PFSK-1 (cell line): ENCODE results near the gene DNER.

Experiments
- FOXP2 ChIP-seq: optimal IDR thresholded peaks from 2 replicates; pipeline ENCODE3; 2011; ENCODE audit warnings: borderline replicate concordance, control low read depth, inconsistent platforms; ENCODE audit not compliant: insufficient read depth; ENCODE audit errors: extremely low read length, extremely low read depth
- POLR2AphosphoS5 ChIP-seq: IDR thresholded peaks from 2 replicates; pipeline ENCODE4 v1.6.1; 2012; ENCODE audit warnings: low read depth, mild to moderate bottlenecking, control low read depth, low read length, moderate library complexity
- REST ChIP-seq, 2 experiments: IDR thresholded peaks; 2 replicates each; pipeline versions ENCODE4 v1.6.1 to v1.8.0; 2011 to 2012; ENCODE audit warnings: low read depth in 2 of 2, low read length in 2 of 2, control low read depth in 1 of 2, inconsistent platforms in 1 of 2, mild to moderate bottlenecking in 1 of 2, moderate library complexity in 1 of 2; ENCODE audit not compliant: insufficient read depth in 1 of 2
- SIN3A ChIP-seq: IDR thresholded peaks from 2 replicates; pipeline ENCODE4 v1.6.1; 2012; ENCODE audit warnings: mild to moderate bottlenecking, low read length, moderate library complexity, borderline replicate concordance; ENCODE audit not compliant: insufficient read depth
- TAF1 ChIP-seq: IDR thresholded peaks from 2 replicates; pipeline ENCODE4 v1.6.1; 2012; ENCODE audit warnings: low read length, control low read depth, borderline replicate concordance; ENCODE audit not compliant: insufficient read depth

Gene DNER

DNA sequence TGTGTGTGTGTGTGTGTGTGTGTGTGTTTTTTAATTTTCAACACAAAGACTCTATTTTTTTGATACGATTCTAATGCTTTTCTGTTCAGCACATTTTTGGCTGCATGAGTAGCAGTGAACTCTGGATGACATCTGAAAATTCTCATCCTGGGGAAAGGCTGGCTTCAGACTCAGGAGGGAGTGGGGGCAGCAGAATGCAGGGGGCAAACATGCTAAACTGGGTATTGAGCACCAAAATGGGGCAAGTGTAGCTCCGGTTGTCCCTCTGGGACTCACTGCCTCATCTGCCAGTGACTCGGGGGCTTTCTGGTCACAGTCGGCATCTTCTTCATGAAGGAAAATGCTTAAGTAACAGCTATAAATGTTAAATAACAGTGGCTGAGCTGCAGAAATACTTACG, 326.5 kb downstream of the DNER start:
- TF ChIP-seq POLR2AphosphoS5 (no peak), REST (IDR thresholded peaks at IDR 0.05; ENCODE audit: insufficient read depth in 1 of 2, low read depth in 2 of 2, low read length in 2 of 2) (no peak), FOXP2 (no peak), TAF1 (no peak), SIN3A (no peak)

DNA sequence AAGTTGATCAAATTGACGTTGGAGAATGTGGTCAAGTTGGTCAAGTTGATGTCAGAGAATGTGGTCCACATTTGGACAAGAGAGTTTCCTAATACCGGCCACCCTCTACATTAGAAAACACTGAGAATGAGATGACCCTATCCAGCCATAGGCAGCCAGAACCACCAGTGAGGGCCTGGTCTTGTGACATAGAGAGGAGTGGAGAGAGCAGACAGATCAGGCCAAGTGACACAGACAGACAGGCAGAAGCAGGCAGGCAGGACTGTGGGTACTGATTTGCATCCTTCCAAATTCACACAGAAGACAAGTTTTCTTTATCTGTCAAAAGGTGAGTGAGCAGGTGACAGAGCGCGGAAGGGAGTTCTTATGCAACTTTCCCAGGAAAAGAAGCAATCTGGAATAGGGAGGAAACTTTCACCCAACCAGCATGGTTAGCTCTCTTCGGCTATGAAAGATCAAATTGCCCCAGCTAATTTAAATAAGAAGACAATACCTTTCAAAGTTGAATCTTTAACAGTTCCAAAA, 334.2 kb downstream of the DNER start:
- TF ChIP-seq SIN3A, result no peak
- TF ChIP-seq FOXP2, result no peak
- no peak for TF ChIP-seq REST (IDR thresholded peaks at IDR 0.05; ENCODE audit: insufficient read depth in 1 of 2, low read depth in 2 of 2, low read length in 2 of 2)
- TF ChIP-seq TAF1, result no peak
- TF ChIP-seq POLR2AphosphoS5, result no peak

DNA sequence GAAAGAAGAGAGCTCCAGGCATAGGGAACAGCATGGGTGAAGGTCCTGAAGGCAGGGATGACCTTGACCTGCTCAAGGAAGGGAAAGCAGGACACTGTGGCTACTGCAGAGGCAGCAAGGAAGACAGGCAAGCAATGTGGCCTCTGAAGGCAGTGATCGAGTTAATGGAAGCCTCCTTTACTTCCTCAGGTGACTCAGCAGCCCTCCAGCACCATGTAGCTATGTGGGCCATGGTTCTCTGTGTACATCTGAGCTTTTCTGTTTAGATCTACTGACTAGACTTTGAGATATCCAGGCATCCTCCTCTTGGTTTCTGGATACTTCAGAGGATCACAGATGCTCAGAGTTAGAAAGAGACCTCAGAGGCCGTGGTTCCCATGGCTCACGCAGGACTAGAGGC, 336.0 kb downstream of the DNER start:
- TF ChIP-seq FOXP2, result no peak
- TF ChIP-seq SIN3A, result no peak
- TF ChIP-seq REST (IDR thresholded peaks at IDR 0.05; ENCODE audit: insufficient read depth in 1 of 2, low read depth in 2 of 2, low read length in 2 of 2), result no peak
- TF ChIP-seq TAF1, result no peak
- no peak for TF ChIP-seq POLR2AphosphoS5

- no peak for TF ChIP-seq SIN3A
- no peak for TF ChIP-seq REST (IDR thresholded peaks at IDR 0.05; ENCODE audit: insufficient read depth in 1 of 2, low read depth in 2 of 2, low read length in 2 of 2)
- no peak for TF ChIP-seq POLR2AphosphoS5
- TF ChIP-seq FOXP2, result no peak
- no peak for TF ChIP-seq TAF1
These were observed 337.5 kb downstream of the DNER start for GRCh38 chr2:229376866-229377265.

DNA sequence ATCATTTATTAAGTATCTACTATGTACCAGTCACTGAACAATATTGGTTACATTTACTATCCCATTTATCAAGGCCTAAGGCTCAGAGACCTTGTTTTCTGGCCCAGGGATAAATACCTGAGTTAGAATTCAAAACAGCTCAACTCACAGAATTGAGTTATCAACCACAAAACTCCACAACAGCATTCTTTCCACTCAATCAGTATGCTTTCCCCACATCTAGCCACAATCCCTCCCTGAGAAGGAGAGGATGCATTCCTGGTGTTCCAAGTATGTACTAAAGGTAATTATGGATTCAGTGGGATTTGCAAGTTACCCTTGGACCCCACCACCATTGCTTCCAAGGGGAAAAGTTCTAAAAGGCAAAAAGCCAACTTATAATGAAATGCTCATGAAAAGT, 339.1 kb downstream of the DNER start:
- TF ChIP-seq TAF1 (no peak), SIN3A (no peak), FOXP2 (no peak), POLR2AphosphoS5 (no peak), REST (IDR thresholded peaks at IDR 0.05; ENCODE audit: insufficient read depth in 1 of 2, low read depth in 2 of 2, low read length in 2 of 2) (no peak)
